Measurements from ENCODE around the gene CNTN3.

Gene CNTN3

GRCh38 chr3:74611206-74611605, 3.3 kb downstream of the CNTN3 start:
- no peak for DNase-seq (ENCODE audit: low read depth in 2 of 2, low spot score in 1 of 2)

GRCh38 chr3:74607803-74608202, 6.7 kb downstream of the CNTN3 start:
- no peak for DNase-seq (ENCODE audit: low read depth in 2 of 2, low spot score in 1 of 2)

GRCh38 chr3:74606996-74607395, 7.5 kb downstream of the CNTN3 start:
- no peak for DNase-seq (ENCODE audit: low read depth in 2 of 2, low spot score in 1 of 2)

GRCh38 chr3:74605437-74605836, 9.0 kb downstream of the CNTN3 start:
- no peak for DNase-seq (ENCODE audit: low read depth in 2 of 2, low spot score in 1 of 2)

GRCh38 chr3:74603292-74603691, 11.2 kb downstream of the CNTN3 start:
- no peak for DNase-seq (ENCODE audit: low read depth in 2 of 2, low spot score in 1 of 2)

GRCh38 chr3:74602471-74602870, 12.0 kb downstream of the CNTN3 start:
- no peak for DNase-seq (ENCODE audit: low read depth in 2 of 2, low spot score in 1 of 2)

- no peak for DNase-seq (ENCODE audit: low read depth in 2 of 2, low spot score in 1 of 2)
Observed at GRCh38 chr3:74601793-74602192, 12.7 kb downstream of the CNTN3 start.

GRCh38 chr3:74599564-74599963, 14.9 kb downstream of the CNTN3 start:
- DNase-seq (ENCODE audit: low read depth in 2 of 2, low spot score in 1 of 2): no peak

GRCh38 chr3:74593152-74593551, 21.3 kb downstream of the CNTN3 start:
- no peak for DNase-seq (ENCODE audit: low read depth in 2 of 2, low spot score in 1 of 2)

- DNase-seq (ENCODE audit: low read depth in 2 of 2, low spot score in 1 of 2): no peak
Observed at GRCh38 chr3:74592359-74592758, 22.1 kb downstream of the CNTN3 start.

- DNase-seq (ENCODE audit: low read depth in 2 of 2, low spot score in 1 of 2): no peak
Observed at GRCh38 chr3:74591946-74592345, 22.5 kb downstream of the CNTN3 start.

GRCh38 chr3:74591342-74591741, 23.1 kb downstream of the CNTN3 start:
- no peak for DNase-seq (ENCODE audit: low read depth in 2 of 2, low spot score in 1 of 2)

GRCh38 chr3:74590620-74591262, 23.7 kb downstream of the CNTN3 start:
- DNase-seq (ENCODE audit: low read depth in 2 of 2, low spot score in 1 of 2): no peak

- DNase-seq (ENCODE audit: low read depth in 2 of 2, low spot score in 1 of 2): no peak
Observed at GRCh38 chr3:74584782-74585181, 29.7 kb downstream of the CNTN3 start.

- DNase-seq (ENCODE audit: low read depth in 2 of 2, low spot score in 1 of 2): no peak
Observed at GRCh38 chr3:74582982-74583381, 31.5 kb downstream of the CNTN3 start.

GRCh38 chr3:74575857-74576256, 38.6 kb downstream of the CNTN3 start:
- no peak for DNase-seq (ENCODE audit: low read depth in 2 of 2, low spot score in 1 of 2)

- DNase-seq (ENCODE audit: low read depth in 2 of 2, low spot score in 1 of 2): no peak
Observed at GRCh38 chr3:74571118-74571517, 43.3 kb downstream of the CNTN3 start.

Data from stimulated activated CD8-positive, alpha-beta memory T cell treated with anti-CD3 and anti-CD28 coated beads, Interleukin-4, amount 100 ng/mL, for 1 hour (primary cell).